ENCODE data around the gene RNF169. TPM values are rescaled to one million over a fixed set of nuclear protein-coding genes. Genes with fewer than 3 reads are reported as not detected.

Gene RNF169
- total RNA-seq, 1 experiment from 2014 or later: 19.7 TPM

DNA sequence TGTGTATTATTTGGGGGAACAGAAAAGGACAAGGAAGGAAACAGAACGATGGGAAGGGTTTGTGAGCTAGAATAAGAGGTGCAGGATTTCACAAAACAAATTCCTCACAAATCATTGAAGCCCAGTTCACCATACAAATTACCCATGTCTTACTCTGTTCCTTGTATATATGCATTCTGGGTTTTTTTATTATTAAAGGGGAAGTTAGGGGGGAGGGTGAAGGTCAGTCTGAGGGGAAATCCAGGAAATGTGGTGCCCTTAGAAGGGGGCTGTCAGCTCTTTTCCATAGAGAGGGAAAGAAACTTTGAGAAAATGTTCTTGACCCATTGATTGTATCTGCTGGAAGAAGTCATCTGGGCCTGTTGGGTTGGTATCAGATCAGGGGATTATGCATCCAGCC is 90.8 kb downstream of the RNF169 start:
- CTCF ChIA-PET: no interaction called here
- Histone ChIP-seq H3K36me3 (ENCODE audit: insufficient read depth, low read length, poor library complexity, severe bottlenecking) (peaks cover 34% of the 10 kb centered on the region), H3K4me3 (ENCODE audit: low read depth, low read length, poor library complexity, severe bottlenecking) (no peak overlapping the region)

DNA sequence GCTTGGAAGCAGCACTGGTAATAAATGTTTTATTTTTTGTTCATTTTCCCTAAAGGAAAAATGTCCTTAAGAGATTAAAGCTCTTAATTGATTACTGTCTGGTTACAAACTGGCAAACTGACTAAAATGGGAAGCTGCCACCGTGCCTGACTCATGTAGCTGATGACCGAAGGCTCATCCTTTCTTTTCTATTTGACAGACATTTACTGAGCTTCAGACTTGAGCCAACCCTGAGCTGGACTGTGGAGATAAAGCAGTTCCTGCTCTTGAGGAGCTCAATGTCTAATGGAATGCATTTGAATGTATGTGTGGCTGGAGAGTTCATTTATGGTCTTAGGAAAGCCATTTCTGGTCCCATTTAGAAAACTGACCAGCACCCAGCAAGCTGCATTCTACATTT is 91.3 kb downstream of the RNF169 start:
- H3K27me3 ChIP-seq (replicated peaks; ENCODE audit: insufficient read depth, low read depth, low read length, poor library complexity): no peaks in the 10 kb centered on the region
- no peak overlapping the region for H3K27ac ChIP-seq (ENCODE audit: low read depth, low read length, poor library complexity, severe bottlenecking)
- CTCF ChIA-PET: no interaction called here

More for the DNA sequence above, 90.8 kb downstream of the RNF169 start:
- TF ChIP-seq EZH2 (IDR thresholded peaks at IDR 0.05; ENCODE audit: borderline replicate concordance, low read depth, low read length, poor library complexity, severe bottlenecking): no peak
- TF ChIP-seq, protein P1, sequence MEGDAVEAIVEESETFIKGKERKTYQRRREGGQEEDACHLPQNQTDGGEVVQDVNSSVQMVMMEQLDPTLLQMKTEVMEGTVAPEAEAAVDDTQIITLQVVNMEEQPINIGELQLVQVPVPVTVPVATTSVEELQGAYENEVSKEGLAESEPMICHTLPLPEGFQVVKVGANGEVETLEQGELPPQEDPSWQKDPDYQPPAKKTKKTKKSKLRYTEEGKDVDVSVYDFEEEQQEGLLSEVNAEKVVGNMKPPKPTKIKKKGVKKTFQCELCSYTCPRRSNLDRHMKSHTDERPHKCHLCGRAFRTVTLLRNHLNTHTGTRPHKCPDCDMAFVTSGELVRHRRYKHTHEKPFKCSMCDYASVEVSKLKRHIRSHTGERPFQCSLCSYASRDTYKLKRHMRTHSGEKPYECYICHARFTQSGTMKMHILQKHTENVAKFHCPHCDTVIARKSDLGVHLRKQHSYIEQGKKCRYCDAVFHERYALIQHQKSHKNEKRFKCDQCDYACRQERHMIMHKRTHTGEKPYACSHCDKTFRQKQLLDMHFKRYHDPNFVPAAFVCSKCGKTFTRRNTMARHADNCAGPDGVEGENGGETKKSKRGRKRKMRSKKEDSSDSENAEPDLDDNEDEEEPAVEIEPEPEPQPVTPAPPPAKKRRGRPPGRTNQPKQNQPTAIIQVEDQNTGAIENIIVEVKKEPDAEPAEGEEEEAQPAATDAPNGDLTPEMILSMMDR (conservative IDR thresholded peaks at IDR 0.05; ENCODE audit: low read depth, low read length): no peak
- H3K9me3 ChIP-seq (ENCODE audit: low read depth, low read length, poor library complexity, severe bottlenecking): no peaks in the 10 kb centered on the region
- no peak overlapping the region for H3K27ac ChIP-seq (ENCODE audit: low read depth, low read length, poor library complexity, severe bottlenecking)
- POLR2A ChIA-PET (ENCODE audit: low non-redundant PET): no interaction called here
- DNase-seq (ENCODE audit: low spot score): no peak
- intact Hi-C loops (cut with micrococcal nuclease; ENCODE audit: unreplicated experiment): no loop called here
- BruUV-seq (replicated peaks): no TSS peak
- H3K27me3 ChIP-seq (replicated peaks; ENCODE audit: insufficient read depth, low read depth, low read length, poor library complexity): no peaks in the 10 kb centered on the region
- H3K4me1 ChIP-seq (ENCODE audit: insufficient read depth, low read length, poor library complexity, severe bottlenecking): no peaks in the 10 kb centered on the region

DNA sequence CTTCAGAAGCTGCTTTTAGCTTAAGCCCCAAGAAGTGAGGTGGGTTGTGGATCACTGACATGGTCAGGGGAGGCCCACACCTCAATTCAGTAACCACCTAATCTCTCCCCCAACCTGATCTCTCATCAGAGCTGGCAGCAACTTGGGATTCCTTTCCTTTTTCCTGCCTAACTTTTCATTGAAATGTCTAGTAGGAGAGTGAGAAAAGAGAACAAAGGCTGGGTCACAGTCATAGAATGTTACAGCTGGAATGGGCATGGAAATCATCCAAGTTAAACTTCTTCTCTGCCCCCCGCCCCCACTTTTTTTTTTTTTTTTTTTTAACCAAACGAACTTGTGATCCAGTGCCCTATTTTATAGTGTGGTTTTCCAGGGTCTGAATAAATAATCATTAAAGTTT is 91.8 kb downstream of the RNF169 start:
- Histone ChIP-seq H3K9me3 (ENCODE audit: low read depth, low read length, poor library complexity, severe bottlenecking) (no peaks in the 10 kb centered on the region), H3K4me1 (ENCODE audit: insufficient read depth, low read length, poor library complexity, severe bottlenecking) (no peaks in the 10 kb centered on the region), H3K27me3 (replicated peaks; ENCODE audit: insufficient read depth, low read depth, low read length, poor library complexity) (no peaks in the 10 kb centered on the region), H3K4me3 (ENCODE audit: low read depth, low read length, poor library complexity, severe bottlenecking) (no peak overlapping the region), H3K36me3 (ENCODE audit: insufficient read depth, low read length, poor library complexity, severe bottlenecking) (peaks cover 27% of the 10 kb centered on the region), H3K27ac (ENCODE audit: low read depth, low read length, poor library complexity, severe bottlenecking) (no peak overlapping the region)
- intact Hi-C loops (cut with micrococcal nuclease; ENCODE audit: unreplicated experiment): no loop called here
- BruUV-seq (replicated peaks): no TSS peak
- ChIA-PET POLR2A (ENCODE audit: low non-redundant PET) (no interaction called here), CTCF (no interaction called here)
- TF ChIP-seq, protein P1 (conservative IDR thresholded peaks at IDR 0.05; ENCODE audit: low read depth, low read length): no peak
- TF ChIP-seq EZH2 (IDR thresholded peaks at IDR 0.05; ENCODE audit: borderline replicate concordance, low read depth, low read length, poor library complexity, severe bottlenecking): no peak
- DNase-seq (ENCODE audit: low spot score): no peak

More for the DNA sequence above, 91.3 kb downstream of the RNF169 start:
- intact Hi-C loops (cut with micrococcal nuclease; ENCODE audit: unreplicated experiment): no loop called here
- DNase-seq (ENCODE audit: low spot score): no peak
- Histone ChIP-seq H3K4me3 (ENCODE audit: low read depth, low read length, poor library complexity, severe bottlenecking) (no peak overlapping the region), H3K4me1 (ENCODE audit: insufficient read depth, low read length, poor library complexity, severe bottlenecking) (no peaks in the 10 kb centered on the region), H3K36me3 (ENCODE audit: insufficient read depth, low read length, poor library complexity, severe bottlenecking) (peaks cover 32% of the 10 kb centered on the region), H3K9me3 (ENCODE audit: low read depth, low read length, poor library complexity, severe bottlenecking) (no peaks in the 10 kb centered on the region)
- BruUV-seq (replicated peaks): no TSS peak
- POLR2A ChIA-PET (ENCODE audit: low non-redundant PET): no interaction called here
- no peak for TF ChIP-seq EZH2 (IDR thresholded peaks at IDR 0.05; ENCODE audit: borderline replicate concordance, low read depth, low read length, poor library complexity, severe bottlenecking)
- TF ChIP-seq, protein P1 (conservative IDR thresholded peaks at IDR 0.05; ENCODE audit: low read depth, low read length): no peak
